HUDEP-2 (cell line): ENCODE results near the gene FHL1.
A peak's percentile ranks its signal among the peaks of the same experiment; 100 is the strongest.

ENCODE experiments used
- DNase-seq, 76 experiments: peaks; one replicate each; lab custom pipeline; 2025; ENCODE audit not compliant: unreplicated experiment in 76 of 76; lab: John Stamatoyannopoulos, UW

Gene FHL1

DNA sequence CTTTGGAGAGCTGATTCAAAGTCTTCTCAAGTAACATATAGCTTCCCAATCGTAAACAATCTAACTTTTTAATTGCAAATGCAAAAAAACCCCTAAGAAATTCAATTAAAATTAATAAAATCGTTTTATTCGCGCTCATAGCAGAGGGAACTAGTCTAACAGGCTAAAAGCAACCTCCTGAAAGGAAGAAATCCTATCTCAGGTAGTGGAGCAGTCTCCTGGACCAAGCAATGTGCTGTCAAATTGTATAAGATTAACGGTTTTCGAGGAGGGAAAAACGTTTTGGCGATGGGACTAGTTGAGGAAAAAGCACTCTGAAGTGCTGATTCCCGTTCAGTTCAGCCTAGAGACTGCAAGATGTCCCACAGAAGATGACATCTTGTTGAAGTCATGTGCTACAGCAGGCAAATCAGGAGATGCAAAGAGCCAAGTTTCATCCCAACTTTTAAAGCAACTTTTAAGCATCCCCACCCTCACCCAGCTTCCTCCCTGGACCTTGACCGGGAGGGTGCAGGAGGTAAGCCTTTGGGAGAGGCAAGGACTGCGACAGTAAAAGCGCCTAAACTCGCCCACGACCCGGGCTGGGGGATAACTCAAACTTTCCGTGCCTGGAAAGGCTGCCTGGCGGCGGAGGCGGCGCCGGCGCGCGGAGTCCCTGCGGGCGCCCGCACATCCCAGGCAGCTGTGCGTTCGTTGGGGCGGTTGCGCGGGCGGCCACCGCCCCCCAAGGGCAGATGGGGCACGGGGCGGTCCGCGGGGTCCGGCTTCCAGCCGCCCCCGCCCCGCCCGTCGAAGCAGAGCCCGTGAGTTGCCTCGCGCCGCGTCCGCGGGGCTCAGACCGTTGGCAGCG lies 103.1 kb downstream of the FHL1 start:
- DNase-seq = peak in 8 of 76 experiments; percentile 0 to 2 (median 1)

GRCh38 chrX:136251041-136251991 lies 104.0 kb downstream of the FHL1 start, which contains the start of gene MAP7D3:
Gene MAP7D3 (minus strand): TSS chrX:136251400. CDS start chrX:136251358, 42 bp downstream.
- DNase-seq = peak in 47 of 76 experiments; percentile 0 to 48 (median 12)

DNA sequence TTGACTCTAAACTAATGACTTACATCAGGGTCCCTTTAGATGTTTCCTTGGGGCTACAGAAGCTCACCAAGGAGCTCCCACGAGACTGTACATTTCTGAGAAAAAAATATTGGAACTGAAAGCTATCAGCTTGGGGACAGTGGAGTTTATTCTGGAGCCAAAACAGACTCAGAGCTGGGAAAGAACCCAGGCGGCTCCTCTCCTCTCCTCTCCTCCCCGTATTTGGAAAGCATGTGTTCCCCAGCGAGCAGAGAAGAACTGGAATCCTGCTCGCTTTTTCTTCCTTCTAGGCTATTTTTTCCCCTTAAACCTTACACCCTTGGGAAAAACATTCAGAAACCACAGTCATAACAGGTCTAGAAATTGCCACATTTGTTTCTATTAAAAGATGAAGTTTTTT lies 108.2 kb downstream of the FHL1 start:
- no peak for DNase-seq

DNA sequence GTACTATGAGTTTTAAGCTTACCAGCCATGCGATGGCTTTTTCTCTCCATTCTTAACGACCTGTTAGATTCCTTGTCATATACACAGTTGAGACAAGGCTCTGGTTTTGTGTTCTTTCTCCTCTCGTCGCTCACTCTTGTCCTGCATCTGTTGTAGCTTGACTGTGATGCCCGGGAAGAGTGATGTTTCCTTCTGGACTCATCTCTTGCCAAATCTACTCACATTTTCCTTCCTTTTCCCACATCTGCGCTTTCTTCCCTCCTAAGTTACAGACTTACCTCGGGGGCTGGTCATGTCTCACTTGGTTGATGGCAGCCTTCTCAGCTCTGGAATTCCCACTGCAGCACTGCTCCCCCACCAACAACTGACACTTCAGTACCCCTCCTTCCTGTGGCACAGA lies 108.7 kb downstream of the FHL1 start:
- DNase-seq = no peak

- no peak for DNase-seq
Observed at GRCh38 chrX:136258951-136259350, 111.6 kb downstream of the FHL1 start.

- no peak for DNase-seq
Observed at GRCh38 chrX:136259543-136259942, 112.2 kb downstream of the FHL1 start.

DNA sequence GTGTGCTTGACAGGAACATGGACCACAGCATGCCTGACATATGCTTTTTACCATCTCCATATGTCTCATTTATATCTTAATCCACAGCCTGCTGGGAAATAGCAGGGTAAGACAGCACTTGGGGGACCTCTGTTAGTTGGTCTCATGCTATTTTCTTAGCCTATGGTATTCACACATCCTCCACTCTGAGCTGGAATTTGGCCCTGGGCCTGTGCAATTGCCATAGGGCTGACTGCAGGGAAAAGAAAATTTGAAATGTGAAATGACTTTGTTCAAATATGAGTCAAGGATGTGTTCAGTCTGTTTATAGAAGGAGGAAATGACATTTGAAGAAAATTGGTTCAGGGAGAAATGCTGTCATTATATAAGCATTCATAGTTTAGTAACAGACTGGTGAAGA lies 113.4 kb downstream of the FHL1 start:
- no peak for DNase-seq
